Upper lobe of left lung (tissue), 6 donors: ENCODE measurements around the gene PRAMEF12. TPM values are rescaled to one million over a fixed set of nuclear protein-coding genes. Genes with fewer than 3 reads are reported as not detected.
"Not testable (repeated sequence)": the region's sequence is repeated elsewhere in the genome, so short reads cannot be mapped to it uniquely, and the experiment has no call there.

Experiments used
- ATAC-seq, 2 donors: fragments of 200-7000 bp; cut with Tn5 transposase; one replicate each; pipeline ENCODE4 v1.9.1; 2022; ENCODE audit warnings: mild to moderate bottlenecking in 2 of 2, moderate library complexity in 2 of 2; ENCODE audit not compliant: low FRiP score in 2 of 2
- DNase-seq, 2 donors: peaks; one replicate each; pipeline ENCODE4 v3.0.0-alpha.2; 2019 to 2020
- H3K27ac ChIP-seq, 4 donors: fragments of 200-600 bp; sonication (generic); one replicate each; pipeline ENCODE4 v1.5.1; 2016 to 2019
- H3K27me3 ChIP-seq, 4 donors: fragments of 200-600 bp; sonication (generic); one replicate each; pipeline ENCODE4 v1.5.1; 2017 to 2019
- H3K36me3 ChIP-seq, 4 donors: fragments of 200-600 bp; sonication (generic); one replicate each; pipeline ENCODE4 v1.5.1; 2016 to 2019
- H3K4me1 ChIP-seq, 4 donors: fragments of 200-600 bp; sonication (generic); one replicate each; pipeline ENCODE4 v1.5.1; 2018 to 2019
- H3K4me3 ChIP-seq, 4 donors: fragments of 200-600 bp; sonication (generic); one replicate each; pipeline ENCODE4 v1.5.1; 2017 to 2019; ENCODE audit warnings: mild to moderate bottlenecking in 2 of 4, moderate library complexity in 1 of 4
- H3K9me3 ChIP-seq, 4 donors: fragments of 200-600 bp; sonication (generic); one replicate each; pipeline ENCODE4 v1.5.1; 2018 to 2019
- CTCF ChIP-seq, 6 experiments: fragments of 450-650 bp in 4 of 6; fragments of 200-600 bp in 2 of 6; sonication (generic) in 2 of 6; IDR thresholded peaks; one replicate each; pipeline ENCODE4 v1.5.1; 2016 to 2019; ENCODE audit warnings: antibody characterized with exemption in 6 of 6
- EP300 ChIP-seq, 4 donors: sonication (generic); formaldehyde crosslinking; IDR thresholded peaks; one replicate each; pipeline ENCODE4 v1.5.1; 2017; ENCODE audit warnings: antibody characterized with exemption in 4 of 4, control low read depth in 2 of 4
- POLR2A ChIP-seq, 4 donors: fragments of 450-650 bp; IDR thresholded peaks; one replicate each; pipeline ENCODE4 v1.5.1; 2016 to 2017; ENCODE audit warnings: antibody characterized with exemption in 4 of 4, mild to moderate bottlenecking in 2 of 4
- POLR2AphosphoS5 ChIP-seq, 2 donors: sonication (generic); formaldehyde crosslinking; IDR thresholded peaks; one replicate each; pipeline ENCODE4 v1.5.1; 2017; ENCODE audit warnings: antibody characterized with exemption in 2 of 2
- whole genome bisulfite sequencing, 2 donors: methylation state at CpG; one replicate each; pipeline ENCODE4 v1.1.5; 2017 to 2018; 5-methylcytosine and 5-hydroxymethylcytosine counted together
- total RNA-seq, 6 donors: library from RNA; depleted of rRNA in 4 of 6; stranded (reverse); fragments of >200 nt in 4 of 6; gene quantifications; one replicate each; pipeline versions ENCODE4 v1.1.0 to v1.2.1, GENCODE V29; 2016 to 2021
- donor health status: DM: no; HTN: no; CAD: no; lungs with moderate emphysema.
- donor health status: DM: no; HTN: yes; CAD: no; lungs with severe emphysema.

Gene PRAMEF12
- total RNA-seq, 6 donors from 2014 or later = not detected

- TF ChIP-seq EP300 (IDR thresholded peaks at IDR 0.05) = no peak
- TF ChIP-seq POLR2AphosphoS5 (IDR thresholded peaks at IDR 0.05) = no peak
- no peak for TF ChIP-seq CTCF (IDR thresholded peaks at IDR 0.05)
- TF ChIP-seq POLR2A (IDR thresholded peaks at IDR 0.05) = no peak
- H3K27me3 ChIP-seq = no peaks in the 10 kb centered on the region
- H3K4me1 ChIP-seq = no peaks in the 10 kb centered on the region
- ATAC-seq (no peak), DNase-seq (no peak)
- H3K9me3 ChIP-seq = no peaks in the 10 kb centered on the region
- H3K36me3 ChIP-seq = no peaks in the 10 kb centered on the region
- WGBS, 2 donors = 51 to 53% methylated on average over 4 of the region's 4 CpGs
- H3K4me3 ChIP-seq = no peak overlapping the region
- H3K27ac ChIP-seq = no peak overlapping the region
These were observed 25.4 kb downstream of the PRAMEF12 start for GRCh38 chr1:12798911-12799310.

GRCh38 chr1:12799730-12800129, 26.2 kb downstream of the PRAMEF12 start:
- Histone ChIP-seq H3K4me3 (no peak overlapping the region), H3K4me1 (no peaks in the 10 kb centered on the region), H3K9me3 (peaks cover 0 to 1% (median 0%) of the 10 kb centered on the region in 4 donors), H3K27me3 (no peaks in the 10 kb centered on the region), H3K36me3 (no peaks in the 10 kb centered on the region), H3K27ac (no peak overlapping the region)
- DNase-seq = no peak
- ATAC-seq = no peak
- TF ChIP-seq CTCF (IDR thresholded peaks at IDR 0.05) (no peak), POLR2A (IDR thresholded peaks at IDR 0.05) (no peak), POLR2AphosphoS5 (IDR thresholded peaks at IDR 0.05) (no peak), EP300 (IDR thresholded peaks at IDR 0.05) (no peak)
- 73 to 75% methylated on average over 2 of the region's 2 CpGs for WGBS, 2 donors

- Histone ChIP-seq H3K9me3 (peaks cover 0 to 3% (median 0%) of the 10 kb centered on the region in 4 donors), H3K27ac (no peak overlapping the region), H3K27me3 (no peaks in the 10 kb centered on the region), H3K36me3 (no peaks in the 10 kb centered on the region), H3K4me1 (no peaks in the 10 kb centered on the region), H3K4me3 (no peak overlapping the region)
- ATAC-seq = no peak
- WGBS, 2 donors = 82 to 83% methylated on average over 1 of the region's 1 CpG
- no peak for DNase-seq
- TF ChIP-seq POLR2A (IDR thresholded peaks at IDR 0.05) (no peak), POLR2AphosphoS5 (IDR thresholded peaks at IDR 0.05) (no peak), CTCF (IDR thresholded peaks at IDR 0.05) (no peak), EP300 (IDR thresholded peaks at IDR 0.05) (no peak)
These were observed 36.4 kb downstream of the PRAMEF12 start for GRCh38 chr1:12809933-12810332.

GRCh38 chr1:12810691-12811408, 37.3 kb downstream of the PRAMEF12 start:
- Histone ChIP-seq H3K4me1 (no peaks in the 10 kb centered on the region), H3K9me3 (no peaks in the 10 kb centered on the region), H3K36me3 (no peaks in the 10 kb centered on the region), H3K27me3 (no peaks in the 10 kb centered on the region), H3K4me3 (no peak overlapping the region), H3K27ac (no peak overlapping the region)
- 56 to 76% methylated on average over 3 to 5 of the region's 5 CpGs for WGBS, 2 donors
- ATAC-seq (no peak), DNase-seq (no peak)
- TF ChIP-seq EP300 (IDR thresholded peaks at IDR 0.05) (no peak), POLR2A (IDR thresholded peaks at IDR 0.05) (no peak), CTCF (IDR thresholded peaks at IDR 0.05) (no peak), POLR2AphosphoS5 (IDR thresholded peaks at IDR 0.05) (no peak)

- Histone ChIP-seq H3K4me1 (no peaks in the 10 kb centered on the region), H3K27ac (no peak overlapping the region), H3K4me3 (no peak overlapping the region), H3K27me3 (no peaks in the 10 kb centered on the region), H3K36me3 (no peaks in the 10 kb centered on the region), H3K9me3 (no peaks in the 10 kb centered on the region)
- TF ChIP-seq CTCF (IDR thresholded peaks at IDR 0.05) = no peak
- TF ChIP-seq EP300 (IDR thresholded peaks at IDR 0.05) = no peak
- no peak for TF ChIP-seq POLR2A (IDR thresholded peaks at IDR 0.05)
- no peak for TF ChIP-seq POLR2AphosphoS5 (IDR thresholded peaks at IDR 0.05)
- DNase-seq (no peak), ATAC-seq (no peak)
- 54 to 59% methylated on average over 2 of the region's 2 CpGs for WGBS, 2 donors
These were observed 37.9 kb downstream of the PRAMEF12 start for GRCh38 chr1:12811409-12811784.

- H3K4me3 ChIP-seq, H3K36me3 ChIP-seq, H3K27ac ChIP-seq, DNase-seq, H3K9me3 ChIP-seq, ATAC-seq, H3K27me3 ChIP-seq, H3K4me1 ChIP-seq: not testable (repeated sequence)
- WGBS, 2 donors = 40 to 56% methylated on average over 1 to 6 of the region's 6 CpGs
These were observed 45.5 kb downstream of the PRAMEF12 start for GRCh38 chr1:12819061-12819460.
